MM.1S (cell line): ENCODE results near the gene ZNF778.

Experiments
- DNase-seq: peaks from one replicate; pipeline ENCODE4 v3.0.0-alpha.2; 2015
- H2AFZ ChIP-seq: fragments of 300-600 bp; sonication (generic); 2 replicates; pipeline ENCODE4 v1.6.0; 2016; ENCODE audit warnings: antibody characterized with exemption, low read length
- H3F3A ChIP-seq: fragments of 300-600 bp; sonication (generic); 2 replicates; pipeline ENCODE4 v1.6.1; 2016; ENCODE audit warnings: mild to moderate bottlenecking, antibody characterized with exemption, low read length, moderate library complexity, mixed read lengths; ENCODE audit not compliant: insufficient read depth
- H3K27ac ChIP-seq: fragments of 300-600 bp; sonication (generic); 2 replicates; pipeline ENCODE4 v1.5.1; 2016; ENCODE audit warnings: mild to moderate bottlenecking, low read length
- H3K27me3 ChIP-seq: fragments of 300-600 bp; sonication (generic); replicated peaks from 2 replicates; pipeline ENCODE4 v1.6.0; 2016; ENCODE audit warnings: low read length; ENCODE audit not compliant: insufficient read depth
- H3K36me3 ChIP-seq: fragments of 300-600 bp; sonication (generic); replicated peaks from 2 replicates; pipeline ENCODE4 v1.6.1; 2016; ENCODE audit warnings: mild to moderate bottlenecking, low read length, mixed read lengths; ENCODE audit not compliant: insufficient read depth
- H3K4me1 ChIP-seq: fragments of 300-600 bp; sonication (generic); 2 replicates; pipeline ENCODE4 v1.6.1; 2016; ENCODE audit warnings: low read length, mixed read lengths
- H3K4me2 ChIP-seq: fragments of 300-600 bp; sonication (generic); 2 replicates; pipeline ENCODE4 v1.6.0; 2016; ENCODE audit warnings: low read depth, low read length
- H3K4me3 ChIP-seq: fragments of 300-600 bp; sonication (generic); 2 replicates; pipeline ENCODE4 v1.5.1; 2016; ENCODE audit warnings: low read length, mixed read lengths
- H3K79me2 ChIP-seq: fragments of 300-600 bp; sonication (generic); 2 replicates; pipeline ENCODE4 v1.6.1; 2016; ENCODE audit warnings: mixed run types, low read length, mixed read lengths
- H3K9ac ChIP-seq: fragments of 300-600 bp; sonication (generic); 2 replicates; pipeline ENCODE4 v1.6.1; 2016; ENCODE audit warnings: low read length, mixed read lengths
- H3K9me2 ChIP-seq: fragments of 300-600 bp; sonication (generic); replicated peaks from 2 replicates; pipeline ENCODE4 v1.6.1; 2016; ENCODE audit warnings: mild to moderate bottlenecking, low read length, mixed read lengths; ENCODE audit not compliant: insufficient read depth
- H3K9me3 ChIP-seq: fragments of 300-600 bp; sonication (generic); replicated peaks from 2 replicates; pipeline ENCODE4 v1.6.1; 2016; ENCODE audit warnings: mild to moderate bottlenecking, low read length, mixed read lengths; ENCODE audit not compliant: insufficient read depth
- H4K20me1 ChIP-seq: fragments of 300-600 bp; sonication (generic); 2 replicates; pipeline ENCODE4 v1.6.1; 2016; ENCODE audit warnings: mild to moderate bottlenecking, low read length, moderate library complexity, mixed read lengths; ENCODE audit not compliant: insufficient read depth
- CTCF ChIP-seq: fragments of 300-600 bp; sonication (generic); IDR thresholded peaks from 2 replicates; pipeline ENCODE4 v1.5.1; 2016; ENCODE audit warnings: antibody characterized with exemption, low read length, mixed read lengths
- EZH2 ChIP-seq: fragments of 300-600 bp; sonication (generic); optimal IDR thresholded peaks from 2 replicates; pipeline ENCODE3; 2017; ENCODE audit warnings: low read depth, mild to moderate bottlenecking, antibody characterized with exemption, low read length, mixed read lengths
- EZH2phosphoT487 ChIP-seq: fragments of 300-600 bp; sonication (generic); IDR thresholded peaks from 2 replicates; pipeline ENCODE4 v1.6.1; 2018; ENCODE audit warnings: antibody characterized with exemption, low read length

The ZNF778 gene

GRCh38 chr16:89207993-89208392 lies 9.5 kb upstream of the ZNF778 start:
- H3K27me3 ChIP-seq = peaks cover 10% of the 10 kb centered on the region; the same call in 1 of the 2 replicates
- no peak overlapping the region for H3K9ac ChIP-seq
- no peaks in the 10 kb centered on the region for H3K79me2 ChIP-seq
- H2AFZ ChIP-seq = no peak overlapping the region
- H3K9me2 ChIP-seq = no peaks in the 10 kb centered on the region
- no peaks in the 10 kb centered on the region for H3K9me3 ChIP-seq
- no peak overlapping the region for H3K27ac ChIP-seq
- H3K4me3 ChIP-seq = no peak overlapping the region
- DNase-seq = no peak
- no peaks in the 10 kb centered on the region for H3F3A ChIP-seq
- no peak for TF ChIP-seq EZH2
- TF ChIP-seq CTCF = no peak
- H3K36me3 ChIP-seq = no peaks in the 10 kb centered on the region
- no peaks in the 10 kb centered on the region for H3K4me1 ChIP-seq
- no peaks in the 10 kb centered on the region for H4K20me1 ChIP-seq
- H3K4me2 ChIP-seq = no peak overlapping the region

GRCh38 chr16:89209522-89210044 lies 7.9 kb upstream of the ZNF778 start:
- no peaks in the 10 kb centered on the region for H3K79me2 ChIP-seq
- H4K20me1 ChIP-seq = no peaks in the 10 kb centered on the region
- no peak overlapping the region for H3K9ac ChIP-seq
- no peak overlapping the region for H3K4me3 ChIP-seq
- H3K9me2 ChIP-seq = no peaks in the 10 kb centered on the region
- H3K9me3 ChIP-seq = no peaks in the 10 kb centered on the region
- no peaks in the 10 kb centered on the region for H3F3A ChIP-seq
- H3K36me3 ChIP-seq = no peaks in the 10 kb centered on the region
- no peak for DNase-seq
- H3K27ac ChIP-seq = no peak overlapping the region
- H3K4me2 ChIP-seq = no peak overlapping the region
- H2AFZ ChIP-seq = no peak overlapping the region
- TF ChIP-seq EZH2 (no peak), EZH2phosphoT487 (no peak), CTCF (no peak)
- peaks cover 10% of the 10 kb centered on the region; the same call in 1 of the 2 replicates for H3K27me3 ChIP-seq
- no peaks in the 10 kb centered on the region for H3K4me1 ChIP-seq

- H3K4me1 ChIP-seq = no peaks in the 10 kb centered on the region
- H3K36me3 ChIP-seq = no peaks in the 10 kb centered on the region
- H3K27me3 ChIP-seq = peaks cover 10% of the 10 kb centered on the region; the same call in 1 of the 2 replicates
- DNase-seq = no peak
- no peak overlapping the region for H3K9ac ChIP-seq
- H3K4me2 ChIP-seq = no peak overlapping the region
- H3K4me3 ChIP-seq = no peak overlapping the region
- H3K27ac ChIP-seq = no peak overlapping the region
- no peaks in the 10 kb centered on the region for H3K9me3 ChIP-seq
- H4K20me1 ChIP-seq = no peaks in the 10 kb centered on the region
- no peaks in the 10 kb centered on the region for H3K79me2 ChIP-seq
- H2AFZ ChIP-seq = no peak overlapping the region
- H3K9me2 ChIP-seq = no peaks in the 10 kb centered on the region
- H3F3A ChIP-seq = no peaks in the 10 kb centered on the region
- TF ChIP-seq EZH2phosphoT487 = no peak
- TF ChIP-seq EZH2 = no peak
- no peak for TF ChIP-seq CTCF
These were observed 7.2 kb upstream of the ZNF778 start for GRCh38 chr16:89210165-89210903.
